HepG2 (cell line): ENCODE measurements around the gene PLXNB2. TPM values are rescaled to one million over a fixed set of nuclear protein-coding genes. Genes with fewer than 3 reads are reported as not detected.
A peak's percentile ranks its signal among the peaks of the same experiment; 100 is the strongest.

Source experiments
- DR1 ChIP-seq: sonication (generic); formaldehyde crosslinking; IDR thresholded peaks from 2 replicates; pipeline ENCODE4 v1.8.0; 2021; ENCODE audit warnings: mild to moderate bottlenecking, missing genetic modification reagents, inconsistent platforms
- ELF4 ChIP-seq: sonication (generic); formaldehyde crosslinking; IDR thresholded peaks from 2 replicates; pipeline ENCODE4 v1.5.0; 2020; ENCODE audit warnings: missing genetic modification reagents, mild to moderate bottlenecking, moderate library complexity, borderline replicate concordance
- HCFC1 ChIP-seq: fragments of 150-350 bp; IDR thresholded peaks from 2 replicates; pipeline ENCODE4 v1.6.1; 2014; ENCODE audit warnings: low read depth, low read length
- IKZF4 ChIP-seq: sonication (generic); formaldehyde crosslinking; IDR thresholded peaks from 2 replicates; pipeline ENCODE4 v1.5.1; 2020; ENCODE audit warnings: borderline replicate concordance, mild to moderate bottlenecking, low read depth, missing genetic modification reagents; ENCODE audit errors: not compliant biosample characterization
- KMT2A ChIP-seq: sonication (generic); formaldehyde crosslinking; IDR thresholded peaks from 2 replicates; pipeline ENCODE4 v1.4.0; 2020; ENCODE audit warnings: missing genetic modification reagents
- MTF1 ChIP-seq: sonication (generic); formaldehyde crosslinking; IDR thresholded peaks from 2 replicates; pipeline ENCODE4 v1.5.0; 2020; ENCODE audit warnings: missing genetic modification reagents
- NFIB ChIP-seq: sonication (generic); formaldehyde crosslinking; IDR thresholded peaks from 2 replicates; pipeline ENCODE4 v1.9.0; 2021; ENCODE audit warnings: missing genetic modification reagents, mild to moderate bottlenecking, borderline replicate concordance
- NR3C1 ChIP-seq: sonication (generic); formaldehyde crosslinking; IDR thresholded peaks from 2 replicates; pipeline ENCODE4 v1.4.0; 2020; ENCODE audit warnings: missing genetic modification reagents
- PTBP1 ChIP-seq: fragments of 200-400 bp; formaldehyde crosslinking; IDR thresholded peaks from 2 replicates; pipeline ENCODE4 v1.6.1; 2018; ENCODE audit warnings: low read length, low read depth; ENCODE audit not compliant: poor library complexity, severe bottlenecking
- RBM39 ChIP-seq: fragments of 200-400 bp; formaldehyde crosslinking; IDR thresholded peaks from one replicate; pipeline ENCODE4 v1.6.1; 2018; ENCODE audit warnings: antibody characterized with exemption, mild to moderate bottlenecking, low read depth, low read length; ENCODE audit not compliant: poor library complexity, severe bottlenecking
- TCF12 ChIP-seq, 2 experiments: fragments of 450-650 bp in 1 of 2; sonication (generic) in 1 of 2; formaldehyde crosslinking in 1 of 2; IDR thresholded peaks; 2 replicates each; pipeline versions ENCODE4 v1.6.1 to v1.8.0; 2017 to 2022; ENCODE audit warnings: antibody characterized with exemption in 1 of 2, mild to moderate bottlenecking in 1 of 2, missing genetic modification reagents in 1 of 2, moderate library complexity in 1 of 2
- ZFY ChIP-seq: sonication (generic); formaldehyde crosslinking; IDR thresholded peaks from 2 replicates; pipeline ENCODE4 v1.4.0; 2020; ENCODE audit warnings: missing genetic modification reagents
- ZNF17 ChIP-seq: sonication (generic); formaldehyde crosslinking; IDR thresholded peaks from 2 replicates; pipeline ENCODE4 v1.5.0; 2020; ENCODE audit warnings: mild to moderate bottlenecking, missing genetic modification reagents
- ZNF292 ChIP-seq: sonication (generic); formaldehyde crosslinking; IDR thresholded peaks from 2 replicates; pipeline ENCODE4 v1.8.1; 2022; ENCODE audit warnings: mild to moderate bottlenecking, low read depth, missing genetic modification reagents, borderline replicate concordance
- ZNF430 ChIP-seq: sonication (generic); formaldehyde crosslinking; IDR thresholded peaks from 2 replicates; pipeline ENCODE4 v1.9.0; 2021; ENCODE audit warnings: mild to moderate bottlenecking, missing genetic modification reagents
- ZNF44 ChIP-seq: sonication (generic); formaldehyde crosslinking; IDR thresholded peaks from 2 replicates; pipeline ENCODE4 v1.5.1; 2020; ENCODE audit warnings: mild to moderate bottlenecking, missing genetic modification reagents
- ZNF678 ChIP-seq: sonication (generic); formaldehyde crosslinking; IDR thresholded peaks from 2 replicates; pipeline ENCODE4 v1.4.0; 2020; ENCODE audit warnings: mild to moderate bottlenecking, missing genetic modification reagents
- polyA plus RNA-seq, 8 experiments: library from polyadenylated mRNA; depleted of rRNA in 3 of 8; stranded (reverse) in 7 of 8; unstranded in 1 of 8; fragments of >200 nt; fragmentation: Illumina TruSeq in 4 of 8; extraction: Trizol in 4 of 8; gene quantifications; 2 replicates each; pipeline versions ENCODE4 v1.2.1 to v1.2.3, GENCODE V29; 2011 to 2016; ENCODE audit warnings: low read depth in 4 of 8, missing spikeins in 1 of 8, mixed read lengths in 1 of 8; ENCODE audit not compliant: insufficient read depth in 1 of 8
- total RNA-seq, 5 experiments: library from RNA; depleted of rRNA; stranded (reverse); fragments of >200 nt; fragmentation: Illumina TruSeq; extraction: Trizol; gene quantifications; 2 replicates each; pipeline ENCODE4 v1.2.3, GENCODE V29; 2016; ENCODE audit warnings: low read depth in 1 of 5
- TF ChIP-seq, protein P1 (sequence below): sonication (generic); formaldehyde crosslinking; IDR thresholded peaks from 2 replicates; pipeline ENCODE4 v1.4.0; 2020; ENCODE audit warnings: missing genetic modification reagents, mild to moderate bottlenecking, borderline replicate concordance
- TF ChIP-seq, protein P2 (sequence below): IDR thresholded peaks from 2 replicates; pipeline ENCODE4 v1.6.1; 2016; ENCODE audit warnings: mild to moderate bottlenecking
- TF ChIP-seq, protein P3 (sequence below): sonication (generic); formaldehyde crosslinking; IDR thresholded peaks from 2 replicates; pipeline ENCODE4 v1.5.0; 2020; ENCODE audit warnings: missing genetic modification reagents, mild to moderate bottlenecking, borderline replicate concordance
- TF ChIP-seq, protein P4 (sequence below): sonication (generic); formaldehyde crosslinking; IDR thresholded peaks from 2 replicates; pipeline ENCODE4 v1.9.0; 2022; ENCODE audit warnings: missing genetic modification reagents, mild to moderate bottlenecking, borderline replicate concordance

The PLXNB2 gene
- total and polyA plus RNA-seq, 2 of the 13 experiments (the other 11 are each of a cell fraction or from before 2014, with no cell fraction given), result 32.6 to 68.9 TPM

DNA sequence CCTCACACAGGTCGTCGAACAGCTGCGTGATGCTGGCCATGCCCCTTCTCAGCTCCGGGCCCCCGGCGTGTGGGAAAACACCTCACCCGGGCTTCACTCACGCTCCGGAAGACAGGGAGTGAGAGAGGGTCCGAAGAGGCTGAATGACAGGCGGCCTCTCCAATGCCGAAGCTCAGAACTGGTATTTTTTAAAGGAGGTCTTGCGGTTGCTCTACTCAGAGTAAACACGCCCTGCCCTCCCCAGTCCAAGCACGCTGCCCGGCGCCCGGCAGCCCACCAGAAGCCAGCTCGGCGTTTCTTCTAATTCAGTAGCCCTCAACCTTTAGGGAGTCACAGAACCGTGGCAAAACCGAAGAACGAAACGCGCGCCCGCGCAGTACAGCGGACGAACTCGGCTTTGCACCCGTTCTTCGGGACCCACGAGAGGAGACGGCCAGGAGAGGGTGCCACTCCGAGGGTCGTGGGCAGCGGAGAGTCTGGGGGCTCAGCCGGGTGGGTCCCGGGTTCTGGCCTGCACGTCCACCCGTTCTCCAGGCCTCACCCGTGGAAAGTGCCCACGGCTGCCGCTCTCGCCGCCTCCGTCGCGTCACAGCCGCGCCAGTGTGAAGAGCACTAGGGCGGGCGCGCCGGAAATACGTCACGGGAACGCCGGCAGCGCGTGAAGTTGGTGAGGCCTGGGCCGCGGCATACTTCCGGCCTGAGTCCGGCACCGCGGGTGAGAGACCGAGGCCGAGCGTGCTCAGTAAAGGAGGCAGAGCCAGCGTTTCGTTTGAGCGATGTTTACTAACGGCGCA lies 62.8 kb downstream of the PLXNB2 start, which contains the start of gene TUBGCP6 (continued):
- TF ChIP-seq RBM39 (no peak), ZNF292 (CRISPR knock-in tag) (peak; percentile 29; the same call in 1 of the 2 replicates), ZNF430 (CRISPR knock-in tag) (no peak), ELF4 (no peak), HCFC1 (peak; percentile 81), ZNF678 (CRISPR knock-in tag) (no peak), NR3C1 (no peak), ZFY (CRISPR knock-in tag) (peak; percentile 98), IKZF4 (CRISPR knock-in tag) (peak; percentile 81), PTBP1 (no peak), KMT2A (CRISPR knock-in tag) (peak; percentile 92), NFIB (no peak), MTF1 (no peak), TCF12 (IDR thresholded peaks at IDR 0.05) (no peak), TCF12 (CRISPR knock-in tag; IDR thresholded peaks at IDR 0.05) (no peak), ZNF17 (CRISPR knock-in tag) (no peak), DR1 (CRISPR knock-in tag) (peak; percentile 86; the same call in 1 of the 2 replicates), ZNF44 (CRISPR knock-in tag) (peak; percentile 91)
- TF ChIP-seq, protein P1, sequence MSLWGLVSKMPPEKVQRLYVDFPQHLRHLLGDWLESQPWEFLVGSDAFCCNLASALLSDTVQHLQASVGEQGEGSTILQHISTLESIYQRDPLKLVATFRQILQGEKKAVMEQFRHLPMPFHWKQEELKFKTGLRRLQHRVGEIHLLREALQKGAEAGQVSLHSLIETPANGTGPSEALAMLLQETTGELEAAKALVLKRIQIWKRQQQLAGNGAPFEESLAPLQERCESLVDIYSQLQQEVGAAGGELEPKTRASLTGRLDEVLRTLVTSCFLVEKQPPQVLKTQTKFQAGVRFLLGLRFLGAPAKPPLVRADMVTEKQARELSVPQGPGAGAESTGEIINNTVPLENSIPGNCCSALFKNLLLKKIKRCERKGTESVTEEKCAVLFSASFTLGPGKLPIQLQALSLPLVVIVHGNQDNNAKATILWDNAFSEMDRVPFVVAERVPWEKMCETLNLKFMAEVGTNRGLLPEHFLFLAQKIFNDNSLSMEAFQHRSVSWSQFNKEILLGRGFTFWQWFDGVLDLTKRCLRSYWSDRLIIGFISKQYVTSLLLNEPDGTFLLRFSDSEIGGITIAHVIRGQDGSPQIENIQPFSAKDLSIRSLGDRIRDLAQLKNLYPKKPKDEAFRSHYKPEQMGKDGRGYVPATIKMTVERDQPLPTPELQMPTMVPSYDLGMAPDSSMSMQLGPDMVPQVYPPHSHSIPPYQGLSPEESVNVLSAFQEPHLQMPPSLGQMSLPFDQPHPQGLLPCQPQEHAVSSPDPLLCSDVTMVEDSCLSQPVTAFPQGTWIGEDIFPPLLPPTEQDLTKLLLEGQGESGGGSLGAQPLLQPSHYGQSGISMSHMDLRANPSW (CRISPR knock-in tag), result peak; percentile 56; the same call in 1 of the 2 replicates
- TF ChIP-seq, protein P2, sequence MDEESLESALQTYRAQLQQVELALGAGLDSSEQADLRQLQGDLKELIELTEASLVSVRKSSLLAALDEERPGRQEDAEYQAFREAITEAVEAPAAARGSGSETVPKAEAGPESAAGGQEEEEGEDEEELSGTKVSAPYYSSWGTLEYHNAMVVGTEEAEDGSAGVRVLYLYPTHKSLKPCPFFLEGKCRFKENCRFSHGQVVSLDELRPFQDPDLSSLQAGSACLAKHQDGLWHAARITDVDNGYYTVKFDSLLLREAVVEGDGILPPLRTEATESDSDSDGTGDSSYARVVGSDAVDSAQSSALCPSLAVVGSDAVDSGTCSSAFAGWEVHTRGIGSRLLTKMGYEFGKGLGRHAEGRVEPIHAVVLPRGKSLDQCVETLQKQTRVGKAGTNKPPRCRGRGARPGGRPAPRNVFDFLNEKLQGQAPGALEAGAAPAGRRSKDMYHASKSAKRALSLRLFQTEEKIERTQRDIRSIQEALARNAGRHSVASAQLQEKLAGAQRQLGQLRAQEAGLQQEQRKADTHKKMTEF (CRISPR knock-in tag), result peak; percentile 84
- TF ChIP-seq, protein P3, sequence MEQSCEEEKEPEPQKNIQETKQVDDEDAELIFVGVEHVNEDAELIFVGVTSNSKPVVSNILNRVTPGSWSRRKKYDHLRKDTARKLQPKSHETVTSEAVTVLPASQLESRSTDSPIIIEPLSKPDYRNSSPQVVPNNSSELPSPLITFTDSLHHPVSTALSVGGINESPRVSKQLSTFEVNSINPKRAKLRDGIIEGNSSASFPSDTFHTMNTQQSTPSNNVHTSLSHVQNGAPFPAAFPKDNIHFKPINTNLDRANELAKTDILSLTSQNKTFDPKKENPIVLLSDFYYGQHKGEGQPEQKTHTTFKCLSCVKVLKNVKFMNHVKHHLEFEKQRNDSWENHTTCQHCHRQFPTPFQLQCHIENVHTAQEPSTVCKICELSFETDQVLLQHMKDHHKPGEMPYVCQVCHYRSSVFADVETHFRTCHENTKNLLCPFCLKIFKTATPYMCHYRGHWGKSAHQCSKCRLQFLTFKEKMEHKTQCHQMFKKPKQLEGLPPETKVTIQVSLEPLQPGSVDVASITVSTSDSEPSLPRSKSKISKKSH (CRISPR knock-in tag), result peak; percentile 52; the same call in 1 of the 2 replicates
- TF ChIP-seq, protein P4, sequence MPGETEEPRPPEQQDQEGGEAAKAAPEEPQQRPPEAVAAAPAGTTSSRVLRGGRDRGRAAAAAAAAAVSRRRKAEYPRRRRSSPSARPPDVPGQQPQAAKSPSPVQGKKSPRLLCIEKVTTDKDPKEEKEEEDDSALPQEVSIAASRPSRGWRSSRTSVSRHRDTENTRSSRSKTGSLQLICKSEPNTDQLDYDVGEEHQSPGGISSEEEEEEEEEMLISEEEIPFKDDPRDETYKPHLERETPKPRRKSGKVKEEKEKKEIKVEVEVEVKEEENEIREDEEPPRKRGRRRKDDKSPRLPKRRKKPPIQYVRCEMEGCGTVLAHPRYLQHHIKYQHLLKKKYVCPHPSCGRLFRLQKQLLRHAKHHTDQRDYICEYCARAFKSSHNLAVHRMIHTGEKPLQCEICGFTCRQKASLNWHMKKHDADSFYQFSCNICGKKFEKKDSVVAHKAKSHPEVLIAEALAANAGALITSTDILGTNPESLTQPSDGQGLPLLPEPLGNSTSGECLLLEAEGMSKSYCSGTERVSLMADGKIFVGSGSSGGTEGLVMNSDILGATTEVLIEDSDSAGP (CRISPR knock-in tag), result peak; percentile 87
